Activated CD4-positive, alpha-beta T cell treated with anti-CD3 and anti-CD28 coated beads, Interleukin-2, amount 50 U/mL, for 16 hours (primary cell): Measurements from ENCODE around the gene RIGI.
A peak's percentile ranks its signal among the peaks of the same experiment; 100 is the strongest.
"Not testable (repeated sequence)": the region's sequence is repeated elsewhere in the genome, so short reads cannot be mapped to it uniquely, and the experiment has no call there.

ENCODE experiments used
- DNase-seq: peaks from one replicate; pipeline ENCODE4 v3.0.0-alpha.2; 2020

RIGI gene

GRCh38 chr9:32525709-32526030 lies 326 bp downstream of the RIGI start:
- no peak for DNase-seq

GRCh38 chr9:32524892-32525708 lies 896 bp downstream of the RIGI start:
- peak; percentile 26 for DNase-seq

DNA sequence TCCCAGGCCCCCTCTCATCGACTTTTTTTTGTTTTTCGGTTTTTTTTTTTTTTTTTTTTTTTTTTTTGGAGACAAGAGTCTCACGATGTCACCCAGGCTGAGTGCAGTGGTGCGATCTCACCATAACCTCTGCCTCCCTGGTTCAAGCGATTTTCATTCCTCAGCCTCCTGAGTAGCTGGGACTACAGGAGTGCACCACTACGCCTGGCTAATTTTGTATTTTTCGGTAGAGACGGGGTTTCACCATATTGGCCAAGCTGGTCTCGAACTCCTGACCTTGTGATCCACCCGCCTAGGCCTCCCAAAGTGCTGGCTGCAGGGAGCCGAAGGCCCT lies 1.5 kb downstream of the RIGI start:
- not testable (repeated sequence) for DNase-seq

- DNase-seq, result no peak
These were observed 2.1 kb downstream of the RIGI start for GRCh38 chr9:32523910-32524309.

DNA sequence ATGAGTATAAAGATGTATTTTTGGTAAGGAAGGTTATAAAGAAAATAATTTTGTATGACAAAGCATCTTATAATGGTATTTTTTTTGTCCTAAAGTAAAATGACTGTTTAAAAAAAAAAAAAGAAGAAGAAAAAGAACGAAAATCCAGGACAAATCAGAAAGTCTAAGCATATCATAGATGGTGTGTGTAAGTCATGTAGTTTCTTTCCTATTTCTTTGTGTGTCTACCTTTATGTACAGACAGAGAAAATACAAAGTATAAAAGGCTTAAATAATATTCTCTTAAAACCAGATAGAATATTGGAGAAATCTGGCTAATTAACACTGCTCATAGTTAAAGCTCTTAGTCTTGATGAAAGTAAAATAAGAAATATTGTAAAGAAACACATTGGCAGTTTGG lies 7.7 kb downstream of the RIGI start:
- DNase-seq, result no peak

- no peak for DNase-seq
These were observed 9.8 kb downstream of the RIGI start for GRCh38 chr9:32516241-32516640.

DNA sequence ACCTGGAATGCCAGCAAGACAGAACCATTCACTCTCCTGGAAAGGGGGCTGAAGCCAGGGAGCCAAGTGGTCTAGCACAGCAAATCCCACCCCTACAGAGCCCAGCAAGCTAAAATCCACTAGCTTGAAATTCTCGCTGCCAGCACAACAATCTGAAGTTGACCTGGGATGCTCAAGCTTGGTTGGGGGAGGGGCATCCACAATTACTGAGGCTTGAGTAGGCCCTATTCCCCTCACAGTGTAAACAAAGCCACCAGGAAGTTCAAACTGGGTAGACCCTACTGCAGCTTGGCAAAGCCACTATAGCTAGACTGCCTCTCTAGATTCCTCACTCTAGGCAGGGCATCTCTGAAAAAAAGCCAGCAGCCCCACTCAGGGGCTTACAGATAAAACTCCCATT lies 17.3 kb downstream of the RIGI start:
- DNase-seq, result no peak

DNA sequence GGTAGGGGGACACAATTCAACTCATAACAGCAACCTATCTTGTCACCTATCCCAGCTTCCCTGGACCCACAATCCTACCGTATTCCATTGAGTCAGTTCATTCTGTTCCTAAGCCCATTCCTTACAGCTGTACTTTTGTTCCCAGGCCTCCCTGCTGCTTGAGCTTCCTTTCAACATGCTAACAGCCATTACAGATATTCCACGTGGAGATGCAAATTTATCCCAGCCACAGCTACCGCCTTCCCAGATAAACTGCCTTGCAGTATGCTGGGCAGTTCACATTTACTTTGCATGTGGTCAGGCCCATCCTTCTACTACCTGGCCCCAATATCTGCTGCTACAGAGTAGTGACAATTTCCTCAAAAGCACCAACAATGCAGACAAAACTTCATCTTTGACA lies 23.0 kb downstream of the RIGI start:
- no peak for DNase-seq

DNA sequence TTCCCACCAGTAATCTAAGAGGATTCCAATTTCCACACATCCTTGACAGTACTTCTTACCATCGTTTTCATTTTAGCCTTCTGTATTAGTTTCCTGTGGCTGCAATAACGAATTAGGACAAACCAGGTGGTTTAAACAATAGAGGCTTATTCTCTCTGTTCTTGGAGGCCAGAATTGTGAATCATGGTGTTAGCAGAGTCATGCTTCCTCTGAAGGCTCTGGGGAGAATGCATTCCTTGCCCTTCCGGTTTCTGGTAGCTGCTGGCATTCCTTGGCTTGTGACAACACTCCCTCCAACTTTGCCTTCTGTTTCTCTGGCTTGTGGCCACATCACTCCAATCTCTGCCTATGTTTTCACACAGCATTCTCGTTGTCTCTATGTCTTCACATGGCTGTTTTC lies 23.5 kb downstream of the RIGI start:
- no peak for DNase-seq

GRCh38 chr9:32501868-32502267 lies 24.1 kb downstream of the RIGI start:
- no peak for DNase-seq

- DNase-seq, result no peak
These were observed 25.2 kb downstream of the RIGI start for GRCh38 chr9:32500768-32501167.

- no peak for DNase-seq
These were observed 28.1 kb downstream of the RIGI start for GRCh38 chr9:32497921-32498320.

GRCh38 chr9:32490601-32491000 lies 35.4 kb downstream of the RIGI start:
- no peak for DNase-seq

GRCh38 chr9:32487981-32488380 lies 38.0 kb downstream of the RIGI start:
- DNase-seq, result no peak

GRCh38 chr9:32486839-32487562 lies 39.0 kb downstream of the RIGI start:
- DNase-seq, result no peak

DNA sequence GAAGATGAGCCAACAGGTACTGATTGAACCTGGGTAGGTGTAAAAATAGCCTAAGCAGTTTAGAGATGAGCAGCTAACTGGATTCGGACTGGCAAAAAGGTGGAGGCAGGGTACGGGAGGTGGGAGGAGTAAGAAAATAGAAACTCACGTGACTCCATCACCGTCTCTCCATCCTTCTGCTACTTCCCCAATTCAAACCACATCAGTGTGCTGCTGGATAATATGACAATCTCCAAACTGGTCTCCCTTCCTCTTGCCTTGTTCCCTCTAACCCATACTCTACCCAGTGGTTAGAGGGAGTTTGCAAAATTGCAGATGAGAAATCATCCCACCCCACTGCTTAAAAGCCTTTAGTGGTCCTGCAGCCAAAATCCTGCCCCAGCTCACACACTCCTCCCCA lies 42.7 kb downstream of the RIGI start:
- DNase-seq, result no peak
